ENCODE data around the gene ARMC12.

Gene ARMC12

GRCh38 chr6:35776364-35777215, 39.8 kb downstream of the ARMC12 start, which contains the start of gene CLPSL2:
CLPSL2 (plus strand) TSS chr6:35776598; CDS start chr6:35776619, 21 bp downstream.
- H3K36me3 ChIP-seq (ENCODE audit: insufficient read depth, low read length), result no peaks in the 10 kb centered on the region
- H3K4me1 ChIP-seq (ENCODE audit: control insufficient read depth, insufficient read depth, low read length, unreplicated experiment), result no peaks in the 10 kb centered on the region
- H3K4me3 ChIP-seq (ENCODE audit: low read depth, low read length), result peak within 1 kb of the TSS; percentile 87
- no peaks in the 10 kb centered on the region for H3K79me2 ChIP-seq (ENCODE audit: control insufficient read depth, insufficient read depth, low read length, unreplicated experiment)
- no peak within 1 kb of the TSS for H3K27ac ChIP-seq (ENCODE audit: low read depth, low read length)
- H2AFZ ChIP-seq (ENCODE audit: low read length, unreplicated experiment), result peak within 1 kb of the TSS; percentile 95
- peaks cover 21% of the 10 kb centered on the region for H3K27me3 ChIP-seq (ENCODE audit: insufficient read depth, low read length)

DNA sequence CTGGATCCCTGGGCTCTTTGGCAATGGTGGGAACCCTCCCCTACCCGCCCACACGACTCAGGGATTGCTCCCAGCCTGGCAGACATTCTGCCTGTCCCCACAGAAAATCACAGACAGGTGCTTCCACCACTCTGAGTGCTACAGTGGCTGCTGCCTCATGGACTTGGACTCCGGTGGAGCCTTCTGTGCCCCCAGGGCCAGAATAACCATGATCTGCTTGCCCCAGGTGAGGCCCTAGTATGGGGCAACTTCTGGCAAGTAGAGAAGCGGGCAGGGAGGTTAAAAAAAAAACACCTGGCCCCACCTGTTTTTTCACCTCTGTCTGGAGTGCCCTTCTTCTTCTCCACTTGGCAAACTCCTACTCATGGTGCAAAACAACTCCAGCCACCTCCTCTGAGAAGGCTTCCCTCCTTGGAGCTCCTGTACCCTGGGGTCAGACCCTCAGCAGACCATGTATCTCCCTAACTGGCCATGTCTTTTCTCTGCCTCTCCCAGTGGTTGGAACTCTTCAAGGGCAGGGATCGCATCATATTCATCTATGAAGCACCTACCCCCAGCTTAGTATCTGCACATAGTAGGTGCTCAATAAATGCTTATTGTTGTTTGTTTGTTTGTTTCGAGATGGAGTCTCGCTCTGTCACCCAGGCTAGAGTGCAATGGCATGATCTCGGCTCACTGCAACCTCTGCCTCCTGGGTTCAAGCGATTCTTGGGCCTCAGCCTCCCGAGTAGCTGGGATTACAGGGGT, 40.7 kb downstream of the ARMC12 start:
- H3K36me3 ChIP-seq (ENCODE audit: insufficient read depth, low read length), result no peaks in the 10 kb centered on the region
- H3K79me2 ChIP-seq (ENCODE audit: control insufficient read depth, insufficient read depth, low read length, unreplicated experiment), result no peaks in the 10 kb centered on the region
- H3K27ac ChIP-seq (ENCODE audit: low read depth, low read length), result no peak overlapping the region
- H3K27me3 ChIP-seq (ENCODE audit: insufficient read depth, low read length), result peaks cover 24% of the 10 kb centered on the region
- H3K4me1 ChIP-seq (ENCODE audit: control insufficient read depth, insufficient read depth, low read length, unreplicated experiment), result no peaks in the 10 kb centered on the region
- no peak overlapping the region for H3K4me3 ChIP-seq (ENCODE audit: low read depth, low read length)
- H2AFZ ChIP-seq (ENCODE audit: low read length, unreplicated experiment), result no peak overlapping the region

- no peaks in the 10 kb centered on the region for H3K36me3 ChIP-seq (ENCODE audit: insufficient read depth, low read length)
- H3K27ac ChIP-seq (ENCODE audit: low read depth, low read length), result no peak overlapping the region
- H2AFZ ChIP-seq (ENCODE audit: low read length, unreplicated experiment), result no peak overlapping the region
- peaks cover 24% of the 10 kb centered on the region for H3K27me3 ChIP-seq (ENCODE audit: insufficient read depth, low read length)
- H3K79me2 ChIP-seq (ENCODE audit: control insufficient read depth, insufficient read depth, low read length, unreplicated experiment), result no peaks in the 10 kb centered on the region
- H3K4me3 ChIP-seq (ENCODE audit: low read depth, low read length), result no peak overlapping the region
- no peaks in the 10 kb centered on the region for H3K4me1 ChIP-seq (ENCODE audit: control insufficient read depth, insufficient read depth, low read length, unreplicated experiment)
Measured at GRCh38 chr6:35778437-35778836, 41.6 kb downstream of the ARMC12 start.

DNA sequence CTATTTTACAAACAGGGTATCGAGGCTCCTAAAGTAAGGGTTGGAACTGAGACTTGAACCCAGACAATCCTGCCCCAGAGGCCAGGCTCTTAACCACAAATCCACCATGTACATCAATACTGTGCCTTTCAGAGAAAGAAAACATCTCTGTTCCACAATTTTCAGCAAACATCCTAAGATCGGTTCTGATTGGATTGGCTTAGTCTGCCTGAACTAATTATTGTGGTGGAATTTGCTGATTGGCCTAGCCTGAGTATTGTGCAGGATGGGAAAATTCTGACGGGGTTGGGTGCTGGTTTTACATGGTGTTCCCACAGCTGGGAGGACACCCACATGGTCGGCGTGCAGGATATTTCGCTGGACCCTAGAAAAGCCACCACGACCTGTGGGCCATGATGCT, 43.9 kb downstream of the ARMC12 start, which contains the start of gene CLPSL1:
TSS of gene CLPSL1 (plus strand) at position 301 of the 400 bp plus-strand sequence. CDS start at position 393, 92 bp downstream.
- Histone ChIP-seq H3K27ac (ENCODE audit: low read depth, low read length) (no peak within 1 kb of the TSS), H3K27me3 (ENCODE audit: insufficient read depth, low read length) (peaks cover 35% of the 10 kb centered on the region), H3K4me1 (ENCODE audit: control insufficient read depth, insufficient read depth, low read length, unreplicated experiment) (no peaks in the 10 kb centered on the region)

GRCh38 chr6:35781290-35781689, 44.5 kb downstream of the ARMC12 start:
- no peak overlapping the region for H2AFZ ChIP-seq (ENCODE audit: low read length, unreplicated experiment)
- no peak overlapping the region for H3K4me3 ChIP-seq (ENCODE audit: low read depth, low read length)

More for the DNA sequence above, 43.9 kb downstream of the ARMC12 start, which contains the start of gene CLPSL1:
- Histone ChIP-seq H3K4me3 (ENCODE audit: low read depth, low read length) (no peak within 1 kb of the TSS), H2AFZ (ENCODE audit: low read length, unreplicated experiment) (no peak within 1 kb of the TSS), H3K36me3 (ENCODE audit: insufficient read depth, low read length) (no peaks in the 10 kb centered on the region), H3K79me2 (ENCODE audit: control insufficient read depth, insufficient read depth, low read length, unreplicated experiment) (no peaks in the 10 kb centered on the region)

GRCh38 chr6:35782424-35782823, 45.6 kb downstream of the ARMC12 start:
- H3K27ac ChIP-seq (ENCODE audit: low read depth, low read length), result no peak overlapping the region
- H3K27me3 ChIP-seq (ENCODE audit: insufficient read depth, low read length), result peaks cover 38% of the 10 kb centered on the region
- no peak overlapping the region for H3K4me3 ChIP-seq (ENCODE audit: low read depth, low read length)
- no peaks in the 10 kb centered on the region for H3K79me2 ChIP-seq (ENCODE audit: control insufficient read depth, insufficient read depth, low read length, unreplicated experiment)
- no peaks in the 10 kb centered on the region for H3K36me3 ChIP-seq (ENCODE audit: insufficient read depth, low read length)
- no peaks in the 10 kb centered on the region for H3K4me1 ChIP-seq (ENCODE audit: control insufficient read depth, insufficient read depth, low read length, unreplicated experiment)
- H2AFZ ChIP-seq (ENCODE audit: low read length, unreplicated experiment), result no peak overlapping the region

More at GRCh38 chr6:35781290-35781689, 44.5 kb downstream of the ARMC12 start:
- H3K36me3 ChIP-seq (ENCODE audit: insufficient read depth, low read length), result no peaks in the 10 kb centered on the region
- H3K4me1 ChIP-seq (ENCODE audit: control insufficient read depth, insufficient read depth, low read length, unreplicated experiment), result no peaks in the 10 kb centered on the region
- no peaks in the 10 kb centered on the region for H3K79me2 ChIP-seq (ENCODE audit: control insufficient read depth, insufficient read depth, low read length, unreplicated experiment)
- H3K27ac ChIP-seq (ENCODE audit: low read depth, low read length), result no peak overlapping the region
- peaks cover 34% of the 10 kb centered on the region for H3K27me3 ChIP-seq (ENCODE audit: insufficient read depth, low read length)

DNA sequence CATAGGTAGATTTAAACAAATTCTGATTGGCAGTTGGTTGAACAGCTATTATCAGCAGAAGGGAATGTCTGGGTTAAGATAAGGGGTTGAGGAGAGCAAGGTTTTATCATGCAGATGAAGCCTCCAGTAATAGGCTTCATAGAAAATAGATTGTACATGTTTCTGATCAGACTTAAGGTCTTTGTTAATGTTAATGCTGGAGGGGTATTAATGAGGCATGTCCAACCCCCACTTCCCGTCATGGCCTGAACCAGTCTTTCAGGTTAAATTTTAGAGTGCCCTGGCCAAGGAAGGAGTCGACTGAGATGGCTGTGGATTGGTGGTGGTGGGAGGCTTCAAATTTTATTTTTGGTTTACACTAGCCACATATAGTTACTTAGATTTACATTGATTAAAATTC, 47.4 kb downstream of the ARMC12 start:
- Histone ChIP-seq H3K79me2 (ENCODE audit: control insufficient read depth, insufficient read depth, low read length, unreplicated experiment) (no peaks in the 10 kb centered on the region), H3K4me3 (ENCODE audit: low read depth, low read length) (no peak overlapping the region), H2AFZ (ENCODE audit: low read length, unreplicated experiment) (no peak overlapping the region), H3K27ac (ENCODE audit: low read depth, low read length) (no peak overlapping the region), H3K4me1 (ENCODE audit: control insufficient read depth, insufficient read depth, low read length, unreplicated experiment) (no peaks in the 10 kb centered on the region), H3K36me3 (ENCODE audit: insufficient read depth, low read length) (no peaks in the 10 kb centered on the region), H3K27me3 (ENCODE audit: insufficient read depth, low read length) (peaks cover 55% of the 10 kb centered on the region)

- Histone ChIP-seq H3K79me2 (ENCODE audit: control insufficient read depth, insufficient read depth, low read length, unreplicated experiment) (no peaks in the 10 kb centered on the region), H3K36me3 (ENCODE audit: insufficient read depth, low read length) (no peaks in the 10 kb centered on the region), H3K4me3 (ENCODE audit: low read depth, low read length) (no peak overlapping the region), H3K27ac (ENCODE audit: low read depth, low read length) (no peak overlapping the region), H3K4me1 (ENCODE audit: control insufficient read depth, insufficient read depth, low read length, unreplicated experiment) (no peaks in the 10 kb centered on the region), H2AFZ (ENCODE audit: low read length, unreplicated experiment) (no peak overlapping the region), H3K27me3 (ENCODE audit: insufficient read depth, low read length) (peaks cover 66% of the 10 kb centered on the region)
Measured at GRCh38 chr6:35786272-35786671, 49.4 kb downstream of the ARMC12 start.

DNA sequence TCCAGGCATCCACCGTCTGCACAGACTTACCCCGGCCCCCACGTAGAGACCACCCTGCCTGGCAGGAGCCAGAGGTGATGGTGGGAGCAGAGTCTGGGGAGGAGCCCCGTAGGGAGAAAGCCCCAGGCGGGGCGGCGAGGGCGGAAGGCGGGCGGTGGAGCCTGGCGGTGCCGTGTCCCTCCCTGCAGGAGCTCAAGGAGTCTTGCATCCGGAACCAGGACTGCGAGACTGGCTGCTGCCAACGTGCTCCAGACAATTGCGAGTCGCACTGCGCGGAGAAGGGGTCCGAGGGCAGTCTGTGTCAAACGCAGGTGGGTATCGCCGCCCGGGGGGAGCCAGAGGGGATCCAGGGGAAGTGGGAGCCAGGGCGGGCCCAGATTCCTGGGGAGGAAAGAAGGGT, 50.0 kb downstream of the ARMC12 start:
- Histone ChIP-seq H3K4me1 (ENCODE audit: control insufficient read depth, insufficient read depth, low read length, unreplicated experiment) (no peaks in the 10 kb centered on the region), H3K79me2 (ENCODE audit: control insufficient read depth, insufficient read depth, low read length, unreplicated experiment) (no peaks in the 10 kb centered on the region), H3K27me3 (ENCODE audit: insufficient read depth, low read length) (peaks cover 64% of the 10 kb centered on the region), H3K27ac (ENCODE audit: low read depth, low read length) (no peak overlapping the region), H3K36me3 (ENCODE audit: insufficient read depth, low read length) (no peaks in the 10 kb centered on the region), H2AFZ (ENCODE audit: low read length, unreplicated experiment) (no peak overlapping the region), H3K4me3 (ENCODE audit: low read depth, low read length) (no peak overlapping the region)

GRCh38 chr6:35787266-35788218, 50.7 kb downstream of the ARMC12 start:
- no peak overlapping the region for H3K4me3 ChIP-seq (ENCODE audit: low read depth, low read length)
- no peaks in the 10 kb centered on the region for H3K79me2 ChIP-seq (ENCODE audit: control insufficient read depth, insufficient read depth, low read length, unreplicated experiment)
- no peak overlapping the region for H2AFZ ChIP-seq (ENCODE audit: low read length, unreplicated experiment)
- H3K27ac ChIP-seq (ENCODE audit: low read depth, low read length), result no peak overlapping the region
- peaks cover 66% of the 10 kb centered on the region for H3K27me3 ChIP-seq (ENCODE audit: insufficient read depth, low read length)
- H3K36me3 ChIP-seq (ENCODE audit: insufficient read depth, low read length), result no peaks in the 10 kb centered on the region
- no peaks in the 10 kb centered on the region for H3K4me1 ChIP-seq (ENCODE audit: control insufficient read depth, insufficient read depth, low read length, unreplicated experiment)

Data from ACC112 (cell line).